GM21447 (cell line): Measurements from ENCODE around the gene SNCG.
"Not testable (repeated sequence)": the region's sequence is repeated elsewhere in the genome, so short reads cannot be mapped to it uniquely, and the experiment has no call there.

Source experiments
- ATAC-seq: cut with Tn5 transposase; IDR thresholded peaks from one replicate; pipeline ENCODE4 v1.9.1; 2021; ENCODE audit not compliant: unreplicated experiment

Gene SNCG

DNA sequence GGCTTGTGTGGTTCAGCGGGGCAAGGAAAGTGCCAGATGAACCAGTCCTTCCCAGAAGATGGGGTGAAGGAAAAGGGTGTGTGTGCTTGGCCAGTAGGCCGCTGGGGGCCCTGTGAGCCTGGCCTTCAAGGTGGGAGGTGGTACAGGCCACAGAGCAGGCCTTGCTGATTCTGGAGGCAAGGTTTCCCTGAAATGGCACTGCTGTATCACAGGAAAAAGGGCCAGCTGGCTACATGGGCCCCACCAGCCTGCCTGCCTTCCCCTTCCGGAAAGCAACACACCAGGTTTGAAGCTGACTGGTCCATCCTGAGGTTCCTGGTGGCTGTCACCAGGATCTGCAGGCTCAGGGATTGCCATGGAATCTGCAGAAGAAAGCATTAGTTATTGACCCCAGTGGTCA, 13.5 kb upstream of the SNCG start:
- ATAC-seq: no peak

DNA sequence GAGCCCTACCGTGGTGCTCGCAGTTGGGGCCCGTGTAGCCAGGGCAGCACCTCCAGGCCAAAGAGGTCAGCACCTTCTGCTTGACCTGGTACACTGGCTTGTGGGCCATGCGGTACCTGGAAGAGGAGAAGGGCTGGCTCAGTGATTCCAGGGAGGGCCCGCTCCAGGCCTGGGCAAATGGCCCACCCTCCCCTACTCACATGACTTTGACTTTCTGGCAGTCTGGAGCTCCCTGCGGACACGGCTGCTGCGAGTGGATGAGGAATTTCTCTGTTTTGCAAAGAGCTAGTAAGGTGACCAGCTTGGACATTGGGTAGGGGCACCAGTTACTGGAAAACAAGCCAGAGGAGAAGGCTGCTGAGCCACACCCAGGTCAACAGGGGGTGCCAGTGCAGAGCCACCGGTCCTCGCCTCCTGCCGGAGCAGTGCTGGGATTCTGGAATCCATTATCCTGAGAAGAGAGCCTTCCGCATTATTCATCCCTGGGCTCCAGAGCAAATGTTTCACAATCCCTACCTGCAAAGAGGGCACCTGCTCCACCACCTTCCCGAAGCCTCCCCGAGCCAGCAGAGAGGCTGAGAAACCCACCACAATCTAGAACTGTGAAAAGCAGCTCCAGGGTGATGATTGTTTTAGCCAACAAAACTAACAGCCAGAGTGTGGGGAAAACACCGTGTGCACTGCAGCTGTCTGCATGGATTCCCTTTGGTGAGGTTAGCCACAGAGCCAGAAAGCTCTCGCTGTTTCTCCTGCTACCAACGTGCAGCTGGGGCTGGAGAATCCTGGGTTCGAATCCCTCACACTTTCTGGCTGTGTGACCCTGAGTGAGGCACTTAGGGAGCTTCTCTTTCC, 12.8 kb upstream of the SNCG start:
- ATAC-seq: no peak

DNA sequence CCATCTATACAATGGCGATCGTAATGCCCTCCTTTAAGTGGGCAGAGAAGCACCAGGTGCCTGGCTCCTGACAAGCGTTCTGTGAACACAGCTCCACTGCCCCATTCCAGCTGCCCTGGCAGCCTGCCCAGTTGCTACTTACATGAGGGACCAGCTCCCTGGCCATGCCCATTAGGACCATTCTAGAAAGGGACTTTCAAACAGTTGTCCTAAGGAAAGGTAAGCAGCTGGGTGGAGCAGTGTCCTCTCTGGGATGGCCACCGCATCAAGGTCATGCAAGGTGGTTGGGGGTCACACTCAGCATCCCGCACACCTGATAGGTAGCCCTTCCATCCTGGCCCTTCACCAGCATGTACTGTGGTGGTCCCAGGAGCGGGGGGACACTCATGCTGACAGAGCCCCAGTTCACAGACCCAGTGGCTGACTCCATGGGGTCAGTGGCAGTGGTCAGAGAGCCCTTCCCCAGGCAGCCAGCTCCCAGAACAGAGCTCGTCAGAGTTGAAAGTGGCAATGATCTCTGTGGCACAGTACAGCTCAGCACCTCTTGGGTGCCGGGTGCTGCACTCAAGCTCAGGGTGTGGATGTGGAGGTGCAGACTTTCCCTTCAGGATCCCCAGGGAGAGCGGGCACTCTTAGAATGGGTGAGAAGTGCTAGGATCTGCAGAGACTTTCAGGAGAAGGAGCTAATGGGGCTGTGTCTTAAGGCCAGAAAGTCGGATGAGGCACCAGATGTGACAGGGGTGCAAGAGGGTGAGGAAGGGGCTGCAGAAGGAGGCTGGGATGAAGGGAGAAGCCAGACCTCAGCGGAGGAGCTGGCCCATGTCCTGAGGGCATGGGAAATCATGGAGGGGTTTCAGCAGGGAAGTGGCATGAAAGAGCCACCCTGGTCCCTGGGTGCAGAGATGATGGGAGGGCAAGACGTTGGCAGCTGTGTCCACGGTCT, 11.9 kb upstream of the SNCG start:
- no peak for ATAC-seq

DNA sequence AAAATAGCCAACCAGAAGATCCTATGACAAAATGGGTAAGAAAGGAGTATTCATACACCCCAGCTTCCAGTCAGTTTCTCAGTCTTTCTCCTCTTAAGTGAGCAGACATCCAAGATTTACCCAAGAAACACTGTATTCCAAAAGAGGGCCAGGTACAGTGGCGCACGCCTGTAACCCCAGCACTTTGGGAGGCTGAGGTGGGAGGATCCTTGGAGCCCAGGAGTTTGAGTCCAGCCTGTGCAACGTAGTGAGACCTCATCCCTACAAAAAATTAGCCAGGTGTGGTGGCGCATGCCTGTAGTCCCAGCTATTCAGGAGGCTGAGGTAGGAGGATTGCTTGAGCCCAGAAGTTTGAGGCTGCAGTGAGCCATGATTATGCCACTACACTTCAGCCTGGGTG, 10.6 kb upstream of the SNCG start:
- not testable (repeated sequence) for ATAC-seq

DNA sequence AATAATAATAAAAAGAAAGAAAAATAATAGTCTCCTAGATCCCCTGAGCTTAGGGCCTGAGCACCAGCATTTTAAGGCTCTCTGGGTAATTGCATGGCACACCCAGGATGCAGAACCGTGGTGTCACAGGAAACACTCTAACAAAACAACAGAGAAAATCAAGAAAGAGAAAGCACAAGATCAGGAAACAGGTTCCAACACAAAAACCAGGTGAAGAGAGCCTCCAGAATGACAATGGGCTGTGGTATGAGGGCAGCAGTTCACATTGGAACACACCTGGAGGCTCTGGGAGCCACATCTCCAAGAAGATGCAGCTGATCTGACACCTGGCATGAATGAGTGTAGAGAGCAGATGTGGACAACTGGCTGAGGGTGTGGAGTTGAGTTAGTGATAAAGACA, 8.1 kb upstream of the SNCG start:
- no peak for ATAC-seq

DNA sequence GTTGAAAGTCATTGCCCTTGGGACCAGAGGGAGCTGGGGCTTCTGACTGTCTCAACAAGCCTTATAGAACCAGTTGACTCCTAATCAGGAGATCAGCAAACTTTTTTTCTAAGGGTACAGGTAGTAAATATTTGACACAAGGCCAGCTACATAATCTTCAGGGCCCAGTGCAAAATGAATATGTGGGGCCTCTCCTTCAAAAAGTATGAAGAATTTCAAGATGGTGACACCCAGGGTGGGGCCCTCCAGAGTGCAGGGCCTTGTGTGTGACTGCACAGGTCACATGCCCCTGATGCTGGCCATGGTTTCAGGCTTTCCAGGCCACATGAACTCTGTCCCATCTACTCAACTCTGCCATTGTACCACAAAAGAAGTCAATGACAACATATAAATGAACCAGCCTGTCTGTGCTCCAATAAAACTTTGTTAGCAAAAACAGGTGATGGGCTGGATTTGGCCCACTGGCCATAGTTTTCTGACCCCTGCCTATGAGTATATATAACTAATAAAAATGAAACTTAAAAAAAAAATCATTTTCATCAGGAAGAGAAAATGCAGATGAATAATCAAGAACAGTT, 7.1 kb upstream of the SNCG start:
- ATAC-seq: no peak

DNA sequence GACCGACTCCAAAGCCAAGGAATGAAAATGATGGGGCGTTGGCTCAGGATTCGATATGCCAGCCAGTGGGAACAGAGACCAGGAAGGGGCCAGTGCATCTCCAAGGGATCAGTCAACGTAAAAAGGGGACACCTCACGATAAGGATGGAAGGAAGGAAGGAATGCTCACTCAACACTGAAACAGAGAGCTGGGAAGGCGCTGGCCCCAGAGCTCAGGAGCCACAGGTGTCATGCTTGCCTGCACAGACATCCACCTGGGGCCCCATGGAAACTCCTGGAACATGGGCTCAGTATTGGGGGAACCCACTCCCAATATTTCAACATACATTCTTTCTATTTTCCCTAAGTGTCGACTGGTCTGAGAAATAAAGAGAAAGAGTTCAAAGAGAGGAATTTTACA, 6.3 kb upstream of the SNCG start:
- ATAC-seq: no peak

DNA sequence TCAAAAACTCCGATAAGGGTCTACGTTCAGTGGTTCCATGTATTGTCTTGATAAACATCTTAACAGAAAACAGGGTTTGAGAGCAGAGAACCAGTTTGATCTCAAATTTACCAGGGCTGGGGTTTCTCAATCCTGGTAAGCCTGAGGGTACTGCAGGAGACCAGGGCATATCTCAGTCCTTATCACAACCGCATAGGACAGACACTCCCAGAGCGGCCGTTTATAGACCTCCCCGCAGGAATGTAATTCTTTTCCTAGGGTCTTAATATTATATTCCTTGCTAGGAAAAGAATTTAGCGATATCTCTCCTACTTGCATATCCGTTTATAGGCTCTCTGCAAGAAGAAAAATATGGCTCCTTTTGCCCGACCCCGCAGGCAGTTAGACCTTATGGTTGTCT, 5.7 kb upstream of the SNCG start:
- not testable (repeated sequence) for ATAC-seq

DNA sequence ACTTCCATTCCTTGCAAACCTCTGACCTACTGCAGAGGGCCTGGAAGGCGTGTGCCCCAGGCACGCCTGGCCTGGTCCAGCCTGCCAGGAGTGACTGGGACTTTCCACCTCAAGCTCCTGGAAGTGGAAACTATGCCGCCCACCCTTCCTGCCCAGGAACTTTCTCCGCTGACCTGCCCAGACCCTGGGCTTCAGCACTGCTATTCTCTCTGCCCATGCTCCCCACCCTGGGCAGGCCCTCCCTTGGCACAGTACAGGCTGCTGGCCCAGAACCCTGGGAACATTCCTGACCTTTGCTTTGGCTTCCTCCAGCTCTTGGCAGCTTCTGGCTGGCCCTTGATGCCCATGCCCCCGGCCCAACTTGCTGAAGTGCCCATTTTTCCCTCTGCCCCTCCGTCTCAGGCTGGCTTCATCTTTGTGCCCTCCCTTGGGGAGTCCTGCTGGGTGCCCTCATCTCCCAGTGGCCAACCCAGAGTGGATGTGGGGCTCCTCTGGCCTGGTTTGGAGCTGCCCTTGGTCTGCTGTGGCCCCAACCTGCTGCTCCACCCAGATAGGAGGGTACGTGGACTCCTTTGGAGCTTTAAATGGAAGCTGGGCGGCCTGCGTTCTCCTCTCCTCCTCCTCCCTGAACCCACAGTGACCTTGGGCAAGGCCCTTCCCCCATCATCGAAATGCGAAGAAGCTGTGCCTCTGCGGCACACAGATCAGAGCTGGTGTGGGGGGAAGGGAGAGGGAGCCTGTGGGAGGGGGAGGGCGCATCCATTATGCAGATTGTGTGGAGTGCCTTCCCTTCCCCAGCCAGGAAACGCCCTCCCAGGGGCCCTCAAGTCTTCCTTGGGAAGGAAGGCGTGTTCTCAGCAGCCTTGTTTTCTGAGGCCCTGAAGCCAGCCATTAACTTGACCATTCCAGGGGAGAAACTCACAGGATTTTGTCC, 4.4 kb upstream of the SNCG start:
- no peak for ATAC-seq

DNA sequence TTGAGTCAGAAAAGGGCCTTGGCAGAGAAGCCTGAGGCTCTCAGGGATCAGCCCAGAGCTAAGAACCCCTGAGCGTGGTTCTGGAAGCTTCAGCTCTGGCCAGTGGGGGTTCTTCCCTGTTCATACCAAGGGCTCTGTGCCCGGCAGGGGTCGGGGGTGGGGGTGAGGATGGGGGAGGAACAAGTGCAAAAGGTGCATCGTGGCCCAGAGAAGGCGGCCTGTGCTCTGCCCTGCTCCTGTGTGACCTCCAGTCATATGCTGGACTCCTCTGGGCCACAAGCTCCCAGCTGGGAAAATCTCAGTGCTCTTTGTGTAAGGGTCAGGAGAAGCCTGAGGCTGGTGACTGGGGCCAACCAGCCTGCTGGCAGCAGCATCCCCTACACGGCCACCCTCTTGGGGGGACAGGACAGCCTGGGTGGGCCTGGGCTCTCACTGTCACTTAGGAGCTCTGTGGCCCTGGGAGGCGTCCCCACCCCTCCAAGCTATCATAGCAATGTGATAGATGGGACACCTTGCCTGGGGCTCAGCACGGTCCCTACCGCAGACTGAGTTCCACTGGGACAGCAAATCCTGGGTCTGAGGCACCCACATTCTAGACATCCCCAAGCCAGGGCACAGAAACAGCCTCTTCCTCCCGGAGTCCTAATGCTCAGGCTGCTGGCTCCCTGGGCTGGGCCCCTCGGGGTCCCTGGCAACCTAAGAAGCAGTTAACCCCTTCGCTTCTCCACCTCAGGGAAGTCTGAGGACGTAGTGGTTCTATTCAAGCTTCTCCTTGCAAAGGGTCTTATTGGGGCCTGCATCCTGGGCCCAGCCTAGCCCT, 3.5 kb upstream of the SNCG start:
- no peak for ATAC-seq

DNA sequence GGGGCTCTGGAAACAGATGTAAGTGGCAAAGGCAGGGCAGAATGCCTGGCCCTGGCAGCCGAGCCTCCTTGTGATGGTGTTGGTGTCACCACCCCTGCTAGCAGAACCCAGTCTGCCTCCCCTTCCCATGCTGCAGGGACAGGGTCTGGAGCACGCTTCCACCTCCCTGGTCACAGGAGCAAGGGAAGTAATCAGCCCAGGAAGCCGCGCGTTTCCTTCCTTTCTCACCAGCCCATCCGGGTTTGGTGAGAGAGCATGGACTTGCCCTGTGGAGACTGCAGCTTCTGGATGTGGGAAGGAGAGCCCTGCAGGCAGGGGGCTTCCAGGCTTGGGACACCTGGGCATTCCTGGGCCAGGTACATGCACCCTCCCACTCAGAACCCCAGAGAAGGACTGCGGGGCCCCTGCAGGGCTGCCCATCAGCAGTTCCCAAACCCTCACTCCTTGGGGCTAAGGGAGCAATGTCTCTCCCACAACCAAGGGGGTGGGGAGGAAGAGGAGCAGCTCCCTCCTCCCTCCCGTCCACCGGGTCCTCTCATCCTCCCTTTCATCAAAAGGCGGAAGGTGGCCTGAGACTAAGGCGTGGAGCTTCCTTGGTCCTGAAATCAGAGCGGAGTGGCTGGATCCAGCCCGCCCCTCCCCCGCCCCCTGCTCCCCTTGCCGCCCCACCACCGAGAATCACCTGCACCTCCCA, 2.8 kb upstream of the SNCG start:
- ATAC-seq: no peak

DNA sequence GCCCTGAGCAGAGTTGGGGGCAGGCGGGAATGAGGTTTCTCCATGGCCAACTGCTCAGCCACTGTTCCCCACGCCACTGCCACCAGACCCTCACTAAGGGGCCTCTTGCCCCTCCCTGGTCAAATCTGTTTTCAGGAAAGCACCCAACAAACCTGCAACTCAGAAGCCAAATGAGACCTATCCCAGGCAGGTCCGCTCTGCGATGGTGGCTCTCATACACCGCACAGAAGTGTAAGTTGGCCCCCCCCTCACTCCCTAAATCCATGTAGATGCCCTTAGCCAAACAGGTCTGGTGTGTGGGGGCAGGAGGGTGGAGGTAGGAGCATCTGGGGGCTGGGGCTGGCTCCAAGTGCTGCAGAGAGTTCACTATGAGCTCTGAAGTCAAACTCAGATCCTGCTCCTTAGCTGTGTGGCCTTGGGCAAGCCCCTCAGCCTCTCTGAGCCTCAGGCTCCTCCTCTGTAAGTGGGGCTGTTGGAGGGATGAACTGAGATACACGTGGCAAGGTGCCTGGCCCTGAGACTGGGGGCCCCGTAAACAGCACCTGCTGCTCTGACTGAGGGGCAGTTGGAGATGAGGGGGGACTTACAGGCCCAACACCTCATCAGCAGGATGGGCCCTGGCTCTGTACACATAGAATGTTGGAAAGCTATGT, 2.1 kb upstream of the SNCG start:
- ATAC-seq: no peak

DNA sequence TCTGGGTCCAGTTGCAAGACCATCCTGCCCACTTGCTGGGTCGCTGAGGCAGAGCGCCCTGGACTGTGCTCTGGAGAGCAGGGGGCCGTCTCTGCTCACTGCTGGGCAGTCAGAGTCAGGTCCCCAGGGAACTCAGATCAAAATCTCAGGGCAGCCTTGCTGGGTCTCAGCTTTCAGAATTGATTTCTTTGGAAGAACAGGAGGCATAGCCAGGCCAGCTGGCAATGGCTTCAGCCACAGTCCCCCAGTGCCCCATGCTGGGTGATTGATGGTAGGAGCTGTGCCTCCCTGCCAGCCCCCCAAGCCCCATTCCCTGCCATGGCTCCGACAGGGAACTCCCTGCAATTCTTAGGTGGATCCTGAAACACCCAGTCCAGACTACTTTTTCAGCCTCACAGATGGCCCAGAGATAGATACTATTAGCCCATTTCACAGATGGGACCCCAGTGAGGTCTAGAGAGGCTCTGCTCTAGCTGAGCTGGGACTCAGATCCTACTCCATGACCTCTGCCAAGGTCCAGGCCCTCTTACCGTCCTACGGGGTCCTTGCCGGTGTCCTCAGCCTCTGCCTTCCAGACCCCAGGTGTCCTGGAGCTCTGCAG, 1.5 kb upstream of the SNCG start:
- ATAC-seq: no peak

DNA sequence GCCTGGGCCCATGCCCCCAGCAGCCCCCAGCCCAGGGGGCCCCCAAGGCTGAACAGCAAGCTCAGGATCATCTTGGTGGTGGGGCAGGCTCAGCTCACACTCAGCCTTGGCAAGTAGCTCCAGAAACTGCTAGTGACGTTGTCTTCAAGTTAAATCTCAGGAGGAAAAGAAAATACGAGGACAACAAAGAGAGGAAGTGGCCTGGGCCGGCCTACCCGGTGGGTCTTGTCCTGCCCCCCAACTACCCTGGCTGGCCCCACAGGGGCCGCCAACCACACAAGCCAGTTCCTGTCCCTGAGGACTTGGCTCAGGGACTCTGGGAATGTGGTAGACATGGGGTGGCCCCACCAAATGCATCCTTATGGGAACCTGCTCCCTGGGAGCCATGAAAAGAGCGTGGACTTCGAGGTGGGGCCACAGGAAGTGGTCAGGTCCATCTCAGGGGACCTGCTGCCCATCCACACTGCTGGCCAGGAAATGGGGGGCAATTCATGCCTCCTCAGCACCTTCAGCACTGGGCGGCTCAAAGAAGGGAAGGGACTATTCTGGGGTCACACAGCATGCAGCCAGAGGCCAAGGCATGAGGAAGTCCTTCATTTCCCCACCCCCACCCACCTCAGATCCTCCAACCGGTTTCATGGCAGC, 806 bp upstream of the SNCG start, which contains the start of gene MMRN2:
MMRN2 (minus strand) TSS at position 145 of the 645 bp plus-strand sequence; CDS start at position 71, 74 bp downstream.
- ATAC-seq: no peak

DNA sequence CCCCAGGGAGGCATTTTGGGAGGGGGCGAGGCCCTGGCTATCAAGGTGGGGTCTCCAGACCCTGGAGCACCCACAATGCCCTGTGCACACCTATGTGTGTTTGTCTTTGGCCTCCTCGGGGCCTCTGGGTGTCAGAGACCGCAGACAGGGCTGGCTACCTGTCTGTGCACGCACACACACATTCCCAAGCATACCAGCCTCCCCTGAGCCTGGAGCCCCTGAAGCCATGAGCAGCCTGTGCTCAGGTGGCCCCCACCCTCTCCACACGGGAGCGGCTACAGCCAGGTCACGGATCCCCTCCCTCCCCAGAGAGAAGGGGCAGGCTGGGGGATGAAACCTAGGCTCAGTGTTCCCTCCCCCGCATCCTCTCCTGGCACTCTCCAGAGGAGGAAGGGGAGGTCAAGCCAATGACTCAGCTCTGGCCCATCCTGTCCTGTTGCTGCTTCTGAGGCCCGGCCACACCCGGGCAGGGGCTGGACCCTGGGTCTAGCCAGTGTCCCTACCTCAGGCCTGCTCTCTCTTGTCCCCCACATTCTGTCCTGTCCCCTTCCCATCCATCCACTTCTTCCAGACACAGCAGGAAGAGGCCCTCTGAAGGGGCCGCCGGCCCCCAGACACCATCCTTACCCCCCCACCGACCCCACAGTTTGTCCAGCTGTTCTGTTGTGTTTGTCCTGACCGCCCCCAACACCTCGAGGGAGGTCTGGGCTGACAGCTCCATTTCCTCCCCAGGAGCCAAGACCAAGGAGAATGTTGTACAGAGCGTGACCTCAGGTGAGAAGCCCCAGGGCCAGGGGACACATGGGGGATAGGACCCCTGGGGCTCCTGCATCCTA, 720 bp downstream of the SNCG start:
- ATAC-seq: no peak

DNA sequence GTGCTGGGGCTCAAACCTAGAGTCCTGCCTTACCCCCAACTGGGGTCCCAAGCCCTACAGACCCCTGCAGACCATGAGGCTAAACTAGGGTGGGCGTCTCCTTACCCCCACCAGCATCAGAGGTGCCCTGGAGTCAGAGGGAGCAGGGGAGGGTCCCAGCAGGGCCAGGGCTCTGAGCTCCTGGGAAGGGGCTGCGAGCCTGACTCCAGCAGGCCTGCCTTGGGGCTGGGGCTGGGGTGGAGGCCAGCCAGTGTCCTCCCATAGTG, 1.3 kb downstream of the SNCG start:
- no peak for ATAC-seq
